ENCODE measurements around the gene MAN1C1.
"Not testable (repeated sequence)": the region's sequence is repeated elsewhere in the genome, so short reads cannot be mapped to it uniquely, and the experiment has no call there.

DNA sequence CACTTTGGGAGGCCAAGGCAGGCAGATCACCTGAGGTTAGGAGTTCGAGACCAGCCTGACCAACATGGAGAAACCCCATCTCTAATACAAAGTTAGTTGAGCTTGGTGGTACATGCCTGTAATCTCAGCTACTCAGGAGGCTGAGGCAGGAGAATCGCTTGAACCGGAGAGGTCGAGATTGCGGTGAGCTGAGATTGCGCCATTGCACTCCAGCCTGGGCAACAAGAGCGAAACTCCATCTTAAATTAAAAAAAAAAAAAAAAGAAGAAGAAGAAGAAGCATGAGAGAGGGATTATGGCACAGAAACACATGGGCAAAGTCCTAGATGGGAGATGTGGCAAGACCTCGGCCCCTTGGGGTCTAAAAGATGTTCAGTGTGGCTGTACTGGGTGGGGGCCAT, 82.5 kb downstream of the MAN1C1 start:
- TF ChIP-seq TCF4 (CRISPR knock-in tag; IDR thresholded peaks at IDR 0.05; ENCODE audit: borderline replicate concordance); RARB (CRISPR knock-in tag; IDR thresholded peaks at IDR 0.05); TOX (CRISPR knock-in tag; IDR thresholded peaks at IDR 0.05; ENCODE audit: borderline replicate concordance); BACH2 (CRISPR knock-in tag; IDR thresholded peaks at IDR 0.05; ENCODE audit: borderline replicate concordance); ZFP30 (CRISPR knock-in tag; IDR thresholded peaks at IDR 0.05); ARNTL (CRISPR knock-in tag; IDR thresholded peaks at IDR 0.05; ENCODE audit: borderline replicate concordance, low read depth); ZNF70 (CRISPR knock-in tag; IDR thresholded peaks at IDR 0.05); ESRRG (CRISPR knock-in tag; IDR thresholded peaks at IDR 0.05); ZNF8 (CRISPR knock-in tag; IDR thresholded peaks at IDR 0.05); ISL1 (CRISPR knock-in tag; IDR thresholded peaks at IDR 0.05); ZFP3 (CRISPR knock-in tag; IDR thresholded peaks at IDR 0.05): not testable (repeated sequence)
- TF ChIP-seq, protein P1, sequence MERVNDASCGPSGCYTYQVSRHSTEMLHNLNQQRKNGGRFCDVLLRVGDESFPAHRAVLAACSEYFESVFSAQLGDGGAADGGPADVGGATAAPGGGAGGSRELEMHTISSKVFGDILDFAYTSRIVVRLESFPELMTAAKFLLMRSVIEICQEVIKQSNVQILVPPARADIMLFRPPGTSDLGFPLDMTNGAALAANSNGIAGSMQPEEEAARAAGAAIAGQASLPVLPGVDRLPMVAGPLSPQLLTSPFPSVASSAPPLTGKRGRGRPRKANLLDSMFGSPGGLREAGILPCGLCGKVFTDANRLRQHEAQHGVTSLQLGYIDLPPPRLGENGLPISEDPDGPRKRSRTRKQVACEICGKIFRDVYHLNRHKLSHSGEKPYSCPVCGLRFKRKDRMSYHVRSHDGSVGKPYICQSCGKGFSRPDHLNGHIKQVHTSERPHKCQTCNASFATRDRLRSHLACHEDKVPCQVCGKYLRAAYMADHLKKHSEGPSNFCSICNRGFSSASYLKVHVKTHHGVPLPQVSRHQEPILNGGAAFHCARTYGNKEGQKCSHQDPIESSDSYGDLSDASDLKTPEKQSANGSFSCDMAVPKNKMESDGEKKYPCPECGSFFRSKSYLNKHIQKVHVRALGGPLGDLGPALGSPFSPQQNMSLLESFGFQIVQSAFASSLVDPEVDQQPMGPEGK (CRISPR knock-in tag; IDR thresholded peaks at IDR 0.05; ENCODE audit: borderline replicate concordance), result not testable (repeated sequence)
- TF ChIP-seq, protein P2, sequence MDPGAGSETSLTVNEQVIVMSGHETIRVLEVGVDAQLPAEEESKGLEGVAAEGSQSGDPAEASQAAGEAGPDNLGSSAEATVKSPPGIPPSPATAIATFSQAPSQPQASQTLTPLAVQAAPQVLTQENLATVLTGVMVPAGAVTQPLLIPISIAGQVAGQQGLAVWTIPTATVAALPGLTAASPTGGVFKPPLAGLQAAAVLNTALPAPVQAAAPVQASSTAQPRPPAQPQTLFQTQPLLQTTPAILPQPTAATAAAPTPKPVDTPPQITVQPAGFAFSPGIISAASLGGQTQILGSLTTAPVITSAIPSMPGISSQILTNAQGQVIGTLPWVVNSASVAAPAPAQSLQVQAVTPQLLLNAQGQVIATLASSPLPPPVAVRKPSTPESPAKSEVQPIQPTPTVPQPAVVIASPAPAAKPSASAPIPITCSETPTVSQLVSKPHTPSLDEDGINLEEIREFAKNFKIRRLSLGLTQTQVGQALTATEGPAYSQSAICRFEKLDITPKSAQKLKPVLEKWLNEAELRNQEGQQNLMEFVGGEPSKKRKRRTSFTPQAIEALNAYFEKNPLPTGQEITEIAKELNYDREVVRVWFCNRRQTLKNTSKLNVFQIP (CRISPR knock-in tag; IDR thresholded peaks at IDR 0.05; ENCODE audit: borderline replicate concordance, low read depth), result not testable (repeated sequence)

All from SK-N-SH treated with all-trans-retinoic acid at 6 μM for 48 hours (cell line).